Panc1 (cell line): ENCODE measurements around the gene CEMIP. TPM values are rescaled to one million over a fixed set of nuclear protein-coding genes. Genes with fewer than 3 reads are reported as not detected.

Source experiments
- ATAC-seq: fragments of 200-7000 bp; cut with Tn5 transposase; 2 replicates; pipeline ENCODE4 v1.9.1; 2020; ENCODE audit warnings: mild to moderate bottlenecking, moderate library complexity
- BruUV-seq: library from RNA; stranded (reverse); fragments of 400-500 nt; replicated peaks from 2 replicates; lab custom pipeline; 2021; lab: Mats Ljungman, UMichigan
- CTCF ChIA-PET: fragments of 300-600 bp; sonication (Branson Sonifier 250); formaldehyde crosslinking; loops from one replicate; lab custom pipeline; 2022; ENCODE audit warnings: antibody characterized with exemption; lab: Charles Lee
- POLR2A ChIA-PET: fragments of 300-600 bp; sonication (Branson Sonifier 250); formaldehyde crosslinking; loops from one replicate; lab custom pipeline; 2022; ENCODE audit warnings: antibody characterized with exemption; lab: Charles Lee
- DNase-seq: peaks from one replicate; pipeline ENCODE4 v3.0.0-alpha.2; 2010; ENCODE audit warnings: low read depth, low spot score
- H3K27ac ChIP-seq: 2 replicates; pipeline ENCODE4 v1.5.1; 2011; ENCODE audit warnings: mild to moderate bottlenecking, low read length, inconsistent platforms
- H3K27me3 ChIP-seq: fragments of 200-500 bp; sonication (Bioruptor generic); 2 replicates; pipeline ENCODE4 v1.6.0; 2014; ENCODE audit warnings: low read length, inconsistent platforms; ENCODE audit not compliant: control insufficient read depth, insufficient read depth
- H3K36me3 ChIP-seq: fragments of 200-500 bp; sonication (Bioruptor generic); 2 replicates; pipeline ENCODE4 v1.5.1; 2014; ENCODE audit warnings: inconsistent platforms, mild to moderate bottlenecking, low read length, moderate library complexity; ENCODE audit not compliant: control insufficient read depth, insufficient read depth
- H3K4me1 ChIP-seq: 2 replicates; pipeline ENCODE4 v1.5.1; 2011; ENCODE audit warnings: inconsistent platforms, mild to moderate bottlenecking, low read length, moderate library complexity; ENCODE audit not compliant: control insufficient read depth, insufficient read depth
- H3K4me3 ChIP-seq, 2 experiments: 2 replicates each; pipeline ENCODE4 v1.5.1; 2011 to 2012; ENCODE audit warnings: low read depth in 2 of 2, low read length in 2 of 2, mild to moderate bottlenecking in 2 of 2, inconsistent platforms in 1 of 2, moderate library complexity in 1 of 2
- H3K9me3 ChIP-seq: fragments of 200-500 bp; sonication (Bioruptor generic); 2 replicates; pipeline ENCODE4 v1.5.1; 2014; ENCODE audit warnings: low read depth, mild to moderate bottlenecking, inconsistent platforms, low read length, moderate library complexity; ENCODE audit not compliant: control insufficient read depth, insufficient read depth
- POLR2AphosphoS5 ChIP-seq: IDR thresholded peaks from 2 replicates; pipeline ENCODE4 v1.6.1; 2012; ENCODE audit warnings: mild to moderate bottlenecking, low read depth, low read length, moderate library complexity
- SIN3A ChIP-seq: IDR thresholded peaks from 2 replicates; pipeline ENCODE4 v1.6.1; 2012; ENCODE audit warnings: low read depth, mild to moderate bottlenecking, low read length, moderate library complexity, borderline replicate concordance; ENCODE audit not compliant: insufficient read depth
- TCF7L2 ChIP-seq: IDR thresholded peaks from 2 replicates; pipeline ENCODE4 v1.6.1; 2011; ENCODE audit warnings: mild to moderate bottlenecking, low read depth, low read length, inconsistent platforms
- in situ Hi-C: cut with HindIII; loops from 2 replicates; pipeline ENCODE4 v1.10.0; 2016; ENCODE audit warnings: low sequenced_read_pairs, low pct_unique_long_range_greater_than_20kb
- intact Hi-C: fragments of 100-400 bp; cut with micrococcal nuclease; formaldehyde crosslinking; loops from one replicate; pipeline ENCODE4 v1.10.0; 2022; ENCODE audit not compliant: unreplicated experiment
- total RNA-seq: library from RNA; stranded (reverse); gene quantifications from one replicate; pipeline ENCODE4 v1.2.1, GENCODE V29; 2021; ENCODE audit not compliant: unreplicated experiment
- TF ChIP-seq, protein P1 (sequence below): fragments of 450-650 bp; IDR thresholded peaks from 2 replicates; pipeline ENCODE4 v1.5.1; 2017; ENCODE audit warnings: mild to moderate bottlenecking
- TF ChIP-seq, protein P2 (sequence below), 2 experiments: IDR thresholded peaks; 2 replicates each; pipeline ENCODE4 v1.6.1; 2011 to 2012; ENCODE audit warnings: low read depth in 2 of 2, control low read depth in 1 of 2, low read length in 1 of 2, mild to moderate bottlenecking in 1 of 2, moderate library complexity in 1 of 2; ENCODE audit not compliant: insufficient read depth in 1 of 2

CEMIP gene
- total RNA-seq, 1 experiment from 2014 or later: 0.46 TPM

DNA sequence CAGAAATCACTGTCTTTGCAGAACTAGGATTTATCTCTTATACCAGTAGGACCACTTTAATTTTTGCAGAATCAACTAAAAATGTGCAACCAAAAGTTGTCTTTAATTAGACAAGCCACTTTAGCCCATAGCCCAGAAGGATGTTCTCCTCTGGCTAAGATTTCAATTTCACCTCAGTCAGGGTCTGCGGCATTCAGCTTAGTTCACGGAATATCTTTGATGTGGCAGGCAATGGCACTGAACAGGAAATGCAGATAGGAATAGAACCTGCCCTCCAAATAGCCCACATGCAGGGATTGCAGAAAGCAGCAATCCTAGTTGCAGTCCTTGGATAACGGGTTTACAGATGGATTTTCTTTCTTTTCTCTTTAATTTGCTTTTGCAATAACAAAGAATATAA, 109.7 kb downstream of the CEMIP start:
- in situ Hi-C loops: no loop called here
- Histone ChIP-seq H3K4me3 (no peak overlapping the region), H3K4me1 (0 out of 2 replicates have a peak, but pooled peaks cover 4% of the 10 kb centered on the region), H3K36me3 (no peaks in the 10 kb centered on the region), H3K9me3 (no peaks in the 10 kb centered on the region), H3K27ac (no peak overlapping the region), H3K27me3 (peaks cover 12% of the 10 kb centered on the region; the same call in 1 of the 2 replicates)
- CTCF ChIA-PET: no interaction called here
- TF ChIP-seq POLR2AphosphoS5: no peak
- intact Hi-C loops: no loop called here
- BruUV-seq: no TSS peak
- DNase-seq (no peak), ATAC-seq (no peak)
- POLR2A ChIA-PET: no interaction called here

DNA sequence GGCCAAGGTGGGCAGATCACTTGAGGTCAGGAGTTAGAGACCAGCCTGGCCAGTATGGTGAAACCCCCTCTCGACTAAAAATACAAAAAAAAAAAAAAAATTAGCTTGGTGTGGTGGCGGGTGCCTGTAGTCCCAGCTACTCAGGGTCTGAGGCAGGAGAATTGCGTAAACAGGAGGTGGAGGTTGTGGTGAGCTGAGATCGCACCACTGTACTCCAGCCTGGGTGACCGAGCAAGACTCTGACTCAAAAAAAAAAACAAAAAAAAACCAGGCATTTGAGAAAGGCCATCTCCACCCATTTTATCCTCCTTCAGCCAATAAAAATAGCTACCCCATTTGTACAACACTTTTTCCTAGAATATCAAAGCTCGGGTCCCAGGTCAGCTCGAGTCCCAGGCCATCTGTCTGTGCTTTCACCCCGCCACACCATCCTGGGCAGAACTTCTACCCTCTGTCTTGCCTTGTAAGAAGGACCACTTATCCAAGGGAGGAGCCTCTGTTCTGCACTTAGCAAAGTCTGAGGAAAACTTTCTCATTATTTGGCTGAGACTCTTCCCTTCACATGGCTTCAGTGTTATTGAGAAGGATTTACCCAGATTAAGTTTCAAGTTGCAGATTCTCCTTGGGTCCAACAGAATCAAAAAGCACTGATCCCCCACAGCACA, 111.3 kb downstream of the CEMIP start:
- no TSS peak for BruUV-seq
- Histone ChIP-seq H3K36me3 (no peaks in the 10 kb centered on the region), H3K27me3 (peaks cover 3% of the 10 kb centered on the region; the same call in 1 of the 2 replicates), H3K4me1 (0 out of 2 replicates have a peak, but pooled peaks cover 4% of the 10 kb centered on the region), H3K27ac (no peak overlapping the region), H3K4me3 (no peak overlapping the region), H3K9me3 (no peaks in the 10 kb centered on the region)
- DNase-seq (no peak), ATAC-seq (no peak)
- ChIA-PET POLR2A (no interaction called here), CTCF (no interaction called here)
- TF ChIP-seq, protein P1, sequence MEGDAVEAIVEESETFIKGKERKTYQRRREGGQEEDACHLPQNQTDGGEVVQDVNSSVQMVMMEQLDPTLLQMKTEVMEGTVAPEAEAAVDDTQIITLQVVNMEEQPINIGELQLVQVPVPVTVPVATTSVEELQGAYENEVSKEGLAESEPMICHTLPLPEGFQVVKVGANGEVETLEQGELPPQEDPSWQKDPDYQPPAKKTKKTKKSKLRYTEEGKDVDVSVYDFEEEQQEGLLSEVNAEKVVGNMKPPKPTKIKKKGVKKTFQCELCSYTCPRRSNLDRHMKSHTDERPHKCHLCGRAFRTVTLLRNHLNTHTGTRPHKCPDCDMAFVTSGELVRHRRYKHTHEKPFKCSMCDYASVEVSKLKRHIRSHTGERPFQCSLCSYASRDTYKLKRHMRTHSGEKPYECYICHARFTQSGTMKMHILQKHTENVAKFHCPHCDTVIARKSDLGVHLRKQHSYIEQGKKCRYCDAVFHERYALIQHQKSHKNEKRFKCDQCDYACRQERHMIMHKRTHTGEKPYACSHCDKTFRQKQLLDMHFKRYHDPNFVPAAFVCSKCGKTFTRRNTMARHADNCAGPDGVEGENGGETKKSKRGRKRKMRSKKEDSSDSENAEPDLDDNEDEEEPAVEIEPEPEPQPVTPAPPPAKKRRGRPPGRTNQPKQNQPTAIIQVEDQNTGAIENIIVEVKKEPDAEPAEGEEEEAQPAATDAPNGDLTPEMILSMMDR: no peak
- TF ChIP-seq, protein P2, sequence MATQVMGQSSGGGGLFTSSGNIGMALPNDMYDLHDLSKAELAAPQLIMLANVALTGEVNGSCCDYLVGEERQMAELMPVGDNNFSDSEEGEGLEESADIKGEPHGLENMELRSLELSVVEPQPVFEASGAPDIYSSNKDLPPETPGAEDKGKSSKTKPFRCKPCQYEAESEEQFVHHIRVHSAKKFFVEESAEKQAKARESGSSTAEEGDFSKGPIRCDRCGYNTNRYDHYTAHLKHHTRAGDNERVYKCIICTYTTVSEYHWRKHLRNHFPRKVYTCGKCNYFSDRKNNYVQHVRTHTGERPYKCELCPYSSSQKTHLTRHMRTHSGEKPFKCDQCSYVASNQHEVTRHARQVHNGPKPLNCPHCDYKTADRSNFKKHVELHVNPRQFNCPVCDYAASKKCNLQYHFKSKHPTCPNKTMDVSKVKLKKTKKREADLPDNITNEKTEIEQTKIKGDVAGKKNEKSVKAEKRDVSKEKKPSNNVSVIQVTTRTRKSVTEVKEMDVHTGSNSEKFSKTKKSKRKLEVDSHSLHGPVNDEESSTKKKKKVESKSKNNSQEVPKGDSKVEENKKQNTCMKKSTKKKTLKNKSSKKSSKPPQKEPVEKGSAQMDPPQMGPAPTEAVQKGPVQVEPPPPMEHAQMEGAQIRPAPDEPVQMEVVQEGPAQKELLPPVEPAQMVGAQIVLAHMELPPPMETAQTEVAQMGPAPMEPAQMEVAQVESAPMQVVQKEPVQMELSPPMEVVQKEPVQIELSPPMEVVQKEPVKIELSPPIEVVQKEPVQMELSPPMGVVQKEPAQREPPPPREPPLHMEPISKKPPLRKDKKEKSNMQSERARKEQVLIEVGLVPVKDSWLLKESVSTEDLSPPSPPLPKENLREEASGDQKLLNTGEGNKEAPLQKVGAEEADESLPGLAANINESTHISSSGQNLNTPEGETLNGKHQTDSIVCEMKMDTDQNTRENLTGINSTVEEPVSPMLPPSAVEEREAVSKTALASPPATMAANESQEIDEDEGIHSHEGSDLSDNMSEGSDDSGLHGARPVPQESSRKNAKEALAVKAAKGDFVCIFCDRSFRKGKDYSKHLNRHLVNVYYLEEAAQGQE (IDR thresholded peaks at IDR 0.05; ENCODE audit: insufficient read depth in 1 of 2, low read depth in 2 of 2, low read length in 1 of 2): no peak
- TF ChIP-seq TCF7L2 (no peak), SIN3A (no peak), POLR2AphosphoS5 (no peak)
- in situ Hi-C loops (no loop called here), intact Hi-C loops (no loop called here)

DNA sequence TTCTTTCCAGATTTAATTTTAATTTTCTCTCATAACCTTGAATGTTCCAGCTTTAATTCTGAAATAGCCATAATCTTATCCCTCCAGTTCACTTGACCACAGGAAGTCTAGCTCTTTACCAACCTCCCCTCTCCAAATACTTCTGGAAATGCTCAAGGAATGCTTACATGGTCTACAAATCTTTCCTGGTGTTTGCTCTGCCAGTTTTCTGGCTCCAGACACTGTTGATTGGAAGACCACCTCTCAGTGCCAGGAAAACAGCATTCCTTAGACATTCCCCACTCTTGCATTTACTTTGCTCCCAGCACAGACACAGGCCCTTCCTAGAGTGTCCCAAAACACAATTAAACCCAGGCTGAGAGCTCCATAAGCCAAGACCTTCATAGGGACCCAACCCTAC, 111.8 kb downstream of the CEMIP start:
- TF ChIP-seq TCF7L2 (no peak), POLR2AphosphoS5 (no peak), SIN3A (no peak)
- TF ChIP-seq, protein P1: no peak
- TF ChIP-seq, protein P2 (IDR thresholded peaks at IDR 0.05; ENCODE audit: insufficient read depth in 1 of 2, low read depth in 2 of 2, low read length in 1 of 2): no peak

More for the DNA sequence above, 111.8 kb downstream of the CEMIP start:
- H3K27ac ChIP-seq: no peak overlapping the region
- H3K27me3 ChIP-seq: peaks cover 2% of the 10 kb centered on the region; the same call in 1 of the 2 replicates
- no TSS peak for BruUV-seq
- in situ Hi-C loops: no loop called here
- H3K4me3 ChIP-seq: no peak overlapping the region
- DNase-seq: no peak
- intact Hi-C loops: no loop called here
- CTCF ChIA-PET: no interaction called here
- no peaks in the 10 kb centered on the region for H3K36me3 ChIP-seq
- POLR2A ChIA-PET: no interaction called here
- no peak for ATAC-seq
- H3K9me3 ChIP-seq: no peaks in the 10 kb centered on the region
- H3K4me1 ChIP-seq: 0 out of 2 replicates have a peak, but pooled peaks cover 4% of the 10 kb centered on the region
